Measurements from ENCODE around the gene CYB5R4. TPM values are rescaled to one million over a fixed set of nuclear protein-coding genes. Genes with fewer than 3 reads are reported as not detected.

CYB5R4 gene
- total and polyA plus RNA-seq, 2 of the 13 experiments (the other 11 are each of a cell fraction or from before 2014, with no cell fraction given) = 5.3 to 26.1 TPM

GRCh38 chr6:83859410-83860358, at the start of gene CYB5R4 (continued):
- TF ChIP-seq DNMT3B (CRISPR knock-in tag; conservative IDR thresholded peaks at IDR 0.05) (peak; percentile 99), EEA1 (CRISPR knock-in tag; IDR thresholded peaks at IDR 0.05; ENCODE audit: borderline replicate concordance) (peak; percentile 84; the same call in 1 of the 2 replicates), MXD1 (CRISPR knock-in tag; IDR thresholded peaks at IDR 0.05) (peak; percentile 85), BRF2 (CRISPR knock-in tag; IDR thresholded peaks at IDR 0.05) (peak; percentile 80; the same call in 1 of the 2 replicates), MIER2 (CRISPR knock-in tag; IDR thresholded peaks at IDR 0.05) (peak; percentile 100), ZNF547 (CRISPR knock-in tag; IDR thresholded peaks at IDR 0.05) (peak; percentile 94), ZNF512 (CRISPR knock-in tag; IDR thresholded peaks at IDR 0.05) (no peak), MEIS1 (CRISPR knock-in tag; IDR thresholded peaks at IDR 0.05; ENCODE audit: borderline replicate concordance) (peak; percentile 65; the same call in 1 of the 2 replicates), TOPORS (CRISPR knock-in tag; IDR thresholded peaks at IDR 0.05) (peak; percentile 98), MYPOP (CRISPR knock-in tag; IDR thresholded peaks at IDR 0.05) (peak; percentile 64; the same call in 1 of the 2 replicates), ATRX (CRISPR knock-in tag; IDR thresholded peaks at IDR 0.05; ENCODE audit: borderline replicate concordance) (peak; percentile 82; the same call in 1 of the 2 replicates), ZBTB21 (CRISPR knock-in tag; IDR thresholded peaks at IDR 0.05) (peak; percentile 86; the same call in 1 of the 2 replicates), TRIM24 (CRISPR knock-in tag; IDR thresholded peaks at IDR 0.05) (no peak), ELF1 (CRISPR knock-in tag; IDR thresholded peaks at IDR 0.05) (peak; percentile 100), LBX2 (CRISPR knock-in tag; IDR thresholded peaks at IDR 0.05; ENCODE audit: borderline replicate concordance) (no peak), ZZZ3 (CRISPR knock-in tag; IDR thresholded peaks at IDR 0.05; ENCODE audit: borderline replicate concordance) (no peak), SP1 (IDR thresholded peaks at IDR 0.05) (no peak), SP1 (CRISPR knock-in tag; IDR thresholded peaks at IDR 0.05) (peak; percentile 83), POLR2A (IDR thresholded peaks at IDR 0.05; ENCODE audit: insufficient read depth in 1 of 2, low read depth in 2 of 2, low read length in 2 of 2) (peak; percentile 92 to 93), ZSCAN22 (CRISPR knock-in tag; IDR thresholded peaks at IDR 0.05) (no peak), CBX1 (IDR thresholded peaks at IDR 0.05; ENCODE audit: low read depth) (no peak), ZNF362 (CRISPR knock-in tag; IDR thresholded peaks at IDR 0.05; ENCODE audit: borderline replicate concordance) (peak; percentile 9; the same call in 1 of the 2 replicates), ZBTB20 (CRISPR knock-in tag; IDR thresholded peaks at IDR 0.05; ENCODE audit: borderline replicate concordance, low read depth) (peak; percentile 94; the same call in 1 of the 2 replicates), JUN (CRISPR knock-in tag; IDR thresholded peaks at IDR 0.05) (peak; percentile 62; the same call in 1 of the 2 replicates)

All from HepG2 (cell line).